GM21515 (cell line): Measurements from ENCODE around the gene GYPC.
"Not testable (repeated sequence)": the region's sequence is repeated elsewhere in the genome, so short reads cannot be mapped to it uniquely, and the experiment has no call there.

Source experiments
- ATAC-seq: cut with Tn5 transposase; IDR thresholded peaks from one replicate; pipeline ENCODE4 v1.9.1; 2021; ENCODE audit not compliant: unreplicated experiment

The GYPC gene, protein sequence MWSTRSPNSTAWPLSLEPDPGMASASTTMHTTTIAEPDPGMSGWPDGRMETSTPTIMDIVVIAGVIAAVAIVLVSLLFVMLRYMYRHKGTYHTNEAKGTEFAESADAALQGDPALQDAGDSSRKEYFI

DNA sequence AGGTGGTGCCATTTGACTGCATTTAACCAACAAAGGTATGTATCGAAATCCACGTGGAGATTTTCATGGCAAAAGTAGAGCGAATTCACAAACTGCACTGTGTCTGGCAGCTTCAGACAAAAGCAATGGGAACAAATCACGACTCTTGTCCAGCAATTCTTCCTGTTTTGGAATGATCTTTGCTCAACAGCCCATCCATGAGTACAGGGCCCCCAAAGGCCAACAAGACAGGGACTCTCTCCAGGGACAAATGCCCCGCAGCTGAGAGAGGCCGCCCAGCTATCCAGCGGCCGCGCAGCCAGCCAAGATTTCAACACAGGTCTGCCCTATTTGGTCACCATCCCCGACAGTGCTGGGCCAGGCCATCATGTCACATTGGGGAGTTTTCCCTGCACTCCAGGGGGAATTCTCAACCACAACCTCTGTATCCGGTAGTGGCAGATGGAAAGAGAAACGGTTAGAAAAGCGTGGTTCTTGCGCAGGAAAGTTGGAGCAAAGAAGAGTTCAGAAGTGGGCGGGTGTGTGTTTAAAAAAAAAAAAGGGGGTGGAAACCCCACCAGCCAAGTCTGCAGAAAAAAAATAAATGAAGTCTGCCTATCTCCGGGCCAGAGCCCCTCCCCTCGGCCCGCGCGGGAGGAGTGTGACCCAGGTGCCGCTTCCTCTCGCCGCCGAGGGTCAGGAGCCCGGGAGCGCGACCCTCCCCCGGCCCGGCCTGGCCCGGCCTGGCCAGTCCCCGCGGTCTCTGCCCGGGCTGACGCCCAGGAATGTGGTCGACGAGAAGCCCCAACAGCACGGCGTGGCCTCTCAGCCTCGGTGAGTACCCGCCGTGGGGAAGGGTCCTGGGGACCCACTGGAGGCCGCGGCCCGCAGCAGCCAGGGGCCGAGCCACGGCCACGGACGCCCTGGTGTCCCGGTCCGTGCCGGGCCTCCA is at the start of gene GYPC:
Gene GYPC, plus strand, starts transcription at position 659 of the 931 bp plus-strand sequence. Its CDS starts 106 bp downstream, at position 765.
- peak; percentile 38 for ATAC-seq

DNA sequence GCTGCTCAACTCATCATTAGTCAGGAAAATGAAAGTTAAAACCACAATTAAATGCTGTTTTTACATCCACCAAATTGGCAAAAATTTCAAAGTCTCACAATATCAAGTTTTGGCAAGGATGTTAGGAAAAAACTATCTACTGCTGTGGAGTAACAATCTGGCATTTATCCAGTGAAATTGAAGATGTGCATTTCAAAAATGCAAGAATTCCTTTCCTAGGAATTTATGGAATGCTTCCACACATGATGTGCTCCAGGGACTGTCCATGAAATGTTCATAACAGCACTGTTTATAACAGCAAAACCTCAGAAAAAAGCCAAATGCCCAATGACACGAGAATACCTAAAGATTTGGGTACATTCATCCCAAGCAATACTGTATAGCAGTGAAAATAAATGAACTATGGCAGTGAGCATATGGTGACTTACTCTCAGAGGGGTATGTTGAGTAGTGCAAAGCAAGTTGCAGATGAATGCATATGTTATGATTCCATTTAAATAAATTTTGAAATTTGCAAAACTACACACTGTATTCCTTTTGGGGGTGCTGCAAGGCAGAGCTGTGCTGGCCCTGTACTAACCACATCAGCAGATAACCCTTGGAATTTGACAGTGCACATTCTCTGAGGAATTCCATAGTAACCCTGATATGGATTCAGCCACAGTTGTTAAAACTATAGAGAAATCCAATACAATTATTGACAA is 41.3 kb upstream of the GYPC start:
- ATAC-seq = no peak

DNA sequence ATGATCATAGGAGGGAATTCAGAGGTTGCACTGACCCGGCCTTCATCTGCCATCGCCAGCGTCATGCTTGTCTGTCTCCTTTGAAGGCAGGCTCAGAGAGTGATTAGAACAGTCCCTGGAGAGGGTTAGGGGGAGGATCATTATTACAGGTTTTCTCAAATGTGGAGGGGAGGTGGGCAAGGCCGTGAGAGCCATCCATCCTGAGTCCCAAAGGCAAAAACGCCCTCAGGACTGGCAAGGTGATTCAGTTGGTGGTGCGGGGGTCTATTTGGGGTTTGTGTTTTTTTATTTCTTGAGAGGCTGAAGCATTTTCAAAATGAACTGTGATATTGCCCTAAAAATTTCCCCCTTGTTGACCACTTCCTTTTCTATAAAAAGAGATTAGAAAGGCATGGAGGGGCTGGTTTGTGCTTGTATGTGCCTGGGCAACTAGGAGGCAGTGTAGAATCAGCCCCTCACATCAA is 39.3 kb upstream of the GYPC start:
- no peak for ATAC-seq

DNA sequence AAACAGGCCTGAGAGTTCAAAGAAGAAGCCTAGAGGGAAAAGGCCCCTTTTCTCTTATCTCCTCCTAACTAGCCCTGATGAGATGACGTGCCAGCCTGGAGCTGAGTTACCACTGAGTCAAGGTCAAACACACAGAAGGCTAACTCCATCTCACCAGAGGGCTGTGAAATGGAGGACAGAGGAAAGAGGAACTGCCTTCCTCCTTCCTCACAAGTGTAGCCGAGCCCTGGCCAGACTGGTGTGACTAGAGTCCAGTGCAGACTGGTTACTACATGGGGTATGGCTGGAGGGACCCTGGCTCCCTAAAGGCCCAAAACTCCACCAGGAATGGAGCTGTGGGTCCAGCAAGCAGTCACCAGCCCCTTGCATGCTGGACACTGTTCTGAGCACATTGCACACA is 35.7 kb upstream of the GYPC start:
- ATAC-seq = no peak

DNA sequence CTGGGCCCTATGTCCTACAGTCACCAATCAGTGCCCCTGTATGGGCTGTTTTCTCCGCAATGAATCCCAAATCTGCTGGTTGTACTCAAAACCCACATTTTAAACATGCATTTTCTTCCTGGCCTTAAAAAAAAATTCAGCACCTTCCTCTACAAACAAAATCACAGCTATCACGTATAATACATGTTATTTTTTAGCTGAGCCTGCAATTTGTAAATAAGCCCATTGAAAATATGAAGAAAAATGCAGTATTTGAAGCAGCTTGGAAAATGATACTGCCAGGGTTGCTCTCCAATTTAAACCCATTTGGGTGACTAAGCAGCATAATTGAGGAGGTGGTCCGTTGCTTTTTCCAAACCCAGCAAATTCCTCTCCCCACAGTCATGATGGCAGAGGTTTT is 33.0 kb upstream of the GYPC start:
- ATAC-seq = no peak

DNA sequence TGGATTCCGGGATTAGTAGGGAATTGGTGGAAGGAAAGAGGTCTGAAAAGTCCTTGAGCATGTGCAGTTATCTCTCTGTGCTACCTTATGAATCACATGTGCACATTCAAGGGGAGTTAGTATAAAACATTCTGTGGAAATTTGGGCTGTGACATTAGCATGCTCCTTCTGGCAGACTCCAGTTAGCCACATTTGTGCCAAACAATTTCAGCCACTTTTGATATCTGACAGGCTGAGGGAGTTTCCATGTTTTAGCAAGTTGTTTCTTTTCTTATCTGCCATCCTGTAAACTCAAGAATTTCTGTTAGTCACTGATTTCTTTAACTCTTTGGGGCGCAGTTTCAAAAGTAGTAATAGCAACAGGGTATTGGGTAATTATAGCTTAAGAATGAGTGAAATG is 28.3 kb upstream of the GYPC start:
- no peak for ATAC-seq

DNA sequence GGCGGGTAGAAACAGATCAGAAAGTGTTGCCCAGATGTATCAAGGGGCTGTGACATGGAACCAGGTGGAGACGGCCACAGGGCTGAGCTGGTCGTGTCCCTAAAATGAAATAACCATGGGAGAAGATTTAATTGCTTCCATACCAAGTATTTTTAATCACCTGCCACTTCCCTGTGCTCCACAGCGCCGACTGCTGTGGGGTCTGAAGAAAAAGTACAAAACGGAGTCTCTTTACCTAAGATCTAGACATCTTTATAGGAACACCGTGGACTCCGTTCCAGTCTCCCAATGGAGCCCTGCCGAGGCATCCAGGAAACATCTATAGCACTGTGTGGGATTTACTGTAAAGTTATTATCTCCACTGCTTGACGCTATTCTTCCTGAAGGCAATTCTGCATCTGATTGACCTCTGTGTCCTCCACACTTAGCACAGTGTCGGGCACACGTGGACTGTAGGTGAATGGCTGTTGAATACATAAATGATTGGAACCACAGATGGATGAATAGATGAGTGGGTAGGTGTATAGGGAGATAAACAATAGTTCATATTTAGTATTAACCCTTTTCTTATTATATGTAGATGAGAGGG is 21.6 kb upstream of the GYPC start:
- no peak for ATAC-seq

DNA sequence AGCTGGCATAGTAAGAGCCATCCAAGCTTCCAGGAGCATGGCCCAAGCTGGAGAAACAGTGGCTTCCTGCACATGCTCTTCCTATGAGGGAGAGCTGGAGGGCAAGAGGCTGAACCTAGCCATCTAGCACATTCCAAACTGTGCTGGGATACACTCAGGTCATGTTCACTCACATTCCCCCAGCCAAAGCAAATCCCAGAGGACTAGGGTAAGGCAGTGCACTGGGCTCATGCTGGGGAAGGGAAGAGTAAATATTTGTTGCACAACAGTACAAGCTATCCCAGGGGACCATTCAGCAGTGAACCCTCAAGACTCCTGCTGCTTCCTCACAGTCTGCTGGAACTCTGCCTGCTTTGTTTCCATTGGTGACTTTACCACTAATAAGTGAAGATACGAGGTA is 20.7 kb upstream of the GYPC start:
- ATAC-seq = no peak

DNA sequence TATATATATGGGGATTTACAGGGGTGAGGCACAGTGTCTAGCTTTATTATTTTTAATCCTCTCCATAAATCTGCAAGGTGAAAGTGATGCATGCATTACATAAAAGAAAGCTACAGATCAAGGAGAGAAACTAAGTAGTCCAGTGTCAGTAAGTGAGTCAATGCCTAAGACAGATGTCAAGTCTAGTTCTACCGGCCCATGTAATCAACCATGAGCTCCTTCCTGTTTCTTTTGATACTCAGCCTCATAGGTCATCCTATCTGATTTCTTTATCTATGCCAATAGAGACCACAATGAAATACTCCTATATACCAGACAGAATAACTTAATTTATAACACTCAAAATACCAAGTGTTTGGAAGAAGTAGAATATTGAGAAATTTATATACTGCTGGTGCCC is 20.2 kb upstream of the GYPC start:
- ATAC-seq = no peak

DNA sequence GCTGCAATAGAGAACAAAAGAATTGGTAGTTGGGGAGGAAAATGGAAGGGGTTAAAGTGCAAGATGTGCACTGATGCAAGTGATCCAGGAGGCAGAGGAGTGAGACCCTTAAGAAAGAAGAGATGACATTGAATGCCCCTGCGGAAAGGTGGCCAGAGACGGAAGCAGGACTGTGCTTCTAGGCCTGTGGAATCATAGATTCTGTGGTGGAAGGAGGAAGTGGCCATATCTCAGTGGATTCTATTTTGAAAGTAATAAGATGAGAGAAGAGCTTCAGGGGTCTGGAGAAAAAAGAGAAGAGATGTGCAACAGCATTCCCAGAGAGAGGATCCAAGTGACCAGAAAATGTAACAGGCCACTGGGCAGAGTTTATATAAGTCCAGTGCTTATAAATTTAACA is 18.6 kb upstream of the GYPC start:
- no peak for ATAC-seq

DNA sequence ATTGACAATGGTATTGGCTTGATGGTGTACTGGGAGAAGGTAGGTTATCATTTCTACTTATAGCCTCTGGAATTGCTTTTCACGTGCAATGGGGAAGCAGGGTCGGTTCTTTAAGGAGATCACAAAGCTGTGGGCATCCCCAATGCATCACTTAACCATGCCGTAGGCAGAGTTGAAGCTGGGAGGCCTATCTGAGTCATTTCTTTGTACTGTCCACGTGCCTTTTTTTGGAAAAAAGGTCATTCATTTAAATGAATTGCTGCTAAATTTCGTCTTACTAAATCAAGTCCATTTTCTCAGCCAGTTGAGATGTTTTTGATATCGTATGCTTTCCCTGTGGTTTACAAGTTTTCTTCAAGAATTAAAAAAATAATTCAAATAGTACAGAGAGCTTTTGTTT is 17.2 kb upstream of the GYPC start:
- no peak for ATAC-seq

DNA sequence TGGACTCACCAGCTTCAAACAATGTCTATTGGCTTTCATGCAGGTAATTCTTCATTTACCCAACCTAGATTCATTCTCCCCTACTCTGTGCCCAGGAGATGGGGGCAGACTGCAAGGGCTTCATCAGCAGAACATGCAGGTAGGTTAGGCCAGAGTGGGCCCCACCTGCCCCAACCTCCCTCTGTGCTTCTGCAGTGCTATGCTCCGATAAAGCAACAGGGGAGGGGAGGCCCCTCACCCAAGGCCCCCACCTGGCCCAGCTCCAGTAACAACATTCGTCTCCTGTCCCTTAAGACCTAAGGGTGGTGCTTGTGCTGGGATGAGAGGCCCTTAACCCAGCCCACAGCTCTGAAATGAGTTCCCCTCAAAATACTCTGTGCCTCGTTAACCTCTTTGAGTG is 16.7 kb upstream of the GYPC start:
- no peak for ATAC-seq

DNA sequence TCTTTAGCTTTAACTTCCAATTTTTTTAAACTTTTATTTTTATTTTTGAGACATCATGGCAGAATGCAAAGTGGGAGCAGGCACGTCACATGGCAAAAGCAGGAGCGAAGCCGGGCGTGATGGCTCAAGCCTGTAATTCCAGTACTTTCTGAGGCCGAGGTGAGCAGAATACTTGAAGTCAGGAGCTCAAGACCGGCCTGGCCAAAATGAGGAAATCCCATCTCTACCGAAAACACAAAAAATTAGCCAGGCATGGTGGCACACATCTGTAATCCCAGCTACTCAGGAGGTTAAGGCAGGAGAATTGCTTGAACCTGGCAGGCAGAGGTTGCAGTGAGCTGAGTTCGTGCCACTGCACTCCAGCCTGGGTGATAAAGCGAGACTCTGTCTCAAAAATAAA is 14.7 kb upstream of the GYPC start:
- not testable (repeated sequence) for ATAC-seq

DNA sequence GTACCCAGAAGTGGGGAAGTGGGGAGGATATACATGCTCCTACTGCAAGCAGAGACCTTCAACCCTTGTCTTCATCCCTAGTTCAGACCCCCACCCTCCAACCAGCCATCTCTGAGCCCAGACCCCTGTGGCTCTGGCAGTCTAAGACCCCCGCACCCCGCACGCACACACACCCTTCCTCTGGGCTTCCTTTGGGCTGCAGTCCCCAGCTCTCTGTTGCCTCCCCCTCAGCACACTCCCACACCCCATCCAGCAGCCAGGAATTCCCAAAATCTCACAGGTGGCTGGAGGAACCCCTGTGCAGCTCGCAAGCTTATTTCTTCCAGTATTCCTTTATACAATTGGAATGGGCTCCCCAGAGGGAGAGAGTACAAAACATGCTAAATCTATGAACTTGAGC is 13.9 kb upstream of the GYPC start:
- no peak for ATAC-seq

DNA sequence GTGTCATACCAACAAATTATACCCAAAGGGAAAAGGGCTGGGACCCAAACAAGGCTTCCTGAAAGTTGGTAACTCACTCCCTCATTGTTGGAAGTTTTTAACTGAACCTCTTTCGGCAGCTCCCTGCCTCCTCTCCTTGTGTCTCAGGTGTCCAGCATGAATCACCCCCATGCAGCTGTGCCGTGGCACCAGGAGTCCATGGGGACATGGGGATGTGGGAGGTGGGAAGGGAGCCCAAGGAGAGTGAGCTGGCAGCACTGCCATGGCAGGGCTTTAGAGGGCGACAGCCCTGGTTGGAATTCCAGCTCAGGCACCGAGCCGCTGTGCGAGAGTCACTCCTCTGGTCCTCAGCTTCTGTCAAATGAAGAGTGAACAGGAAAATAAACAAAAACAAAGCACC is 12.5 kb upstream of the GYPC start:
- ATAC-seq = no peak

DNA sequence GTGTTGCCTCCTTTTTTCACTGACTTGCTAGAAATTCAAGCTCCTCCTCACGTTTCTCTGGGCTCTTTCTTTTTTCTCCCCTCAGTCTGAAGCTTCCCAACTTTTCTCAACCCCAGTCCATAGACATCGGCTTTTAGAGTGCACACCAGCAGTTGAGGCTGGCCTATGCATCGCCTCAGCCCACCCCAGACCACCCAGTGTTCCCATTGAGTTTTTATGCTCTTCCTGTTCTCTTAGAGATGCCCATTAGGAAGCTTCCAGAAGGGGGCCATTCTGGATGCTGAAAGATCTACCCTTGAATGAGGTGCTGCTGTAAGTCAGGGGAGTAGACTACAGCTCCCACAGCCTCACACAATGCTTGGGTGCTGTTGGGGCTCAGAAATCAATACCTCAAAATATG is 12.0 kb upstream of the GYPC start:
- no peak for ATAC-seq

DNA sequence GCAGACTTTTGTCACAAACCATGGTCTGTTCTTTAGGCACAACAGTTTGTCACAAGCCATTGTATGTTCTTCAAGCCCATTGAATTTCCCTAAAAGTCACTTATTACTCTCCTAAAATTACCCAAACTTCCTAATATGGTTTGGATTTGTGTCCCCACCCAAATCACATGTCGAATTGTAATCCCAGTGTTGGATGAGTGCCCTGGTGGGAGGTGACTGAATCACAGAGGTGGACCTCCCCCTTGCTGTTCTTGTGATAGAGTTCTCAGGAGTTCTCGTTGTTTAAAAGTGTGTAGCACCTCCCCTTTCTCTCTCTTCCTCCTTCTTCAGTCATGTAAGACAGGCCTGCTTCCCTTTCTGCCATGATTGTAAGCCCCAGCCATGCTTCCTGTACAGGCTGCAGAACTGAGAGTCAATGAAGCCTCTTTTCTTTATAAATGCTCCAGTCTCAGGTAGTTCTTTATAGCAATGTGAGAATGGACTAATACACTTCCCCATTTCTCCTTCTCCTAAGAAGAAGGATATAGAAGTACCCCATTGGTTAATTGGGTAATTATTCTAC is 11.2 kb upstream of the GYPC start:
- peak; percentile 91 for ATAC-seq

DNA sequence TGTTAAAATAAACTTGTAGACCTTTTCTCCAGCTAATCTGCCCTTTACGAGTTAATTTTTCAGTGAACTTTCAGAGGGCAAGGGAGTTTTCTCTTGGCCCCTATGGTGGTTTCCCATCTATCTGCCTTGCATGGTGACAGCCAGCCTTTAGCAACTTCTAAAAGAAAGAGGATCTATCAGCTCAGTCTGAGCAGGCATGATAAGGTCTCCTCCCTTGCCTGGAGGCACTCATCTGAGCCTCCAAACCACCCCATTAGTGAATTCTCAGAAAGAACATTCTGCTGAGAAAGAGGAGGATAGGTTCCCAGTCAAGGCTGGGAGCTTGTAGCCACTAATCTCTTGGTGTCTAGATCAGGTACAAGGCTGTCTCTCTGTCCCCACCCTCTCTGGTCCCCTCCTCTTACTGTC is 10.7 kb upstream of the GYPC start:
- ATAC-seq = peak; percentile 55

DNA sequence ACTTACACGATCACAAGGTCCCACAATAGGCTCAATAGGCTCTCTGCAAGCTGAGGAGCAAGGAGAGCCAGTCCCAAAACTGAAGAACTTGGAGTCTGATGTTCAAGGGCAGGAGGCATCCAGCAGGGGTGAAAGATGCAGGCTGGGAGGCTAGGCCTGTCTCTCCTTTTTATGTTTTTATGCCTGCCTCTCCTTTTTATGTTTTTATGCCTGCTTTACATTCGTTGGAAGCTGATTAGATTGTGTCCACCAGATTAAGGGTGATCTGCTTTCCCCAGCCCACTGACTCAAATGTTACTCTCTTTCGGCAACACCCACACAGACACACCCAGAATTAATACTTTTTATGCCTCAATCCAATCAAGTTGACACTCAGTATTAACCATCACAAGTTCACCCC is 9.9 kb upstream of the GYPC start:
- no peak for ATAC-seq

DNA sequence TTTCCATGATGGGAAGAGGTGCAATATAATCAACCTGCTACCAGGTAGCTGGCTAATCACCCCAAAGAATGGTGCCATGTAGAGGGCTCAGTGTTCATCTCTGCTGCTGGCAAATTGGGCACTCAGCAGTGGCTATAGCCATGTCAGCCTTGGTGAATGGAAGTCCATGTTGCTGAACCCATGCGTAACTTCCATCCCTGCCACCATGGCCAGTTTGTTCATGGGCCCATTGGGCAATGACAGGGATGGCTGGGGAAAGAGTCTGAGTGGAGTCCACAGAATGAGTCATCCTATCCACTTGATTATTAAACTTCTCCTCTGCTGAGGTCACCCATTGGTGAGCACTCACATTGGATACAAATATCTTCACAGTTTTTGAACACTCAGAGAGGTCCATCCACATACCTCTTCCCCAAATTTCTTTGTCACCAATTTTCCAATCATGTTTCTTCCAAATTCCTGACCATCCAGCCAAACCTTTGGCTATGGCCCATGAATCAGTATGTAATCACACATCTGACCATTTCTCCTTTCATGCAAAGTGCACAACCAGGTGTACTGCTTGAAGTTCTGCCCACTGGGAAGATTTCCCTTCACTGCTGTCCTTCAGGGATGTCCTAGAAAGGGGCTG is 8.1 kb upstream of the GYPC start:
- not testable (repeated sequence) for ATAC-seq

DNA sequence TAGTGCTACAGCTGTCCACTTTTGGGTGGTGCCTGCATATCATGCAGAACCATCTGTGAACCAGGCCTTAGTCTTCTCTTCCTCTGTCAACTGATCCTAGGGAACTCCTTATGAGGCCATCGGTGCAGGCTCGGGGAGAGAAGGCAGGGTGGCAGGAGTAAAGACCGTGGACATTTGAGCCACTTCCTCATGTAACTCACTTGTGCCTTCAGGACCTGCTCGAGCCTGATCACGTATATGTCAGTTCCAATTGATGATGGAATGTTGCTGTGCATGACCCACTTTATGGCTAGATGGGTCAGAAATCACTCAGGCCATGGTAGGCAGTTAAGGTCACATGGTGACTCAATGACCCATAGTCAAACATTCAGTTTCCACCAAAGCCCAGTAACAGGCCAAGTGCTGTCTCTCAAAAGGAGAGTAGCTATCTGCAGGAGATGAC is 7.6 kb upstream of the GYPC start:
- ATAC-seq = not testable (repeated sequence)
